Measurements from ENCODE around the gene PRSS58.

Gene PRSS58

GRCh38 chr7:142298627-142299026 is 40.8 kb upstream of the PRSS58 start:
- Histone ChIP-seq H3K9me3 (ENCODE audit: control insufficient read depth, insufficient read depth, low read length) (no peaks in the 10 kb centered on the region), H3K4me3 (ENCODE audit: low read length) (no peak overlapping the region), H3K79me2 (ENCODE audit: control insufficient read depth, low read length) (no peaks in the 10 kb centered on the region), H3K9me2 (replicated peaks; ENCODE audit: control insufficient read depth, low read length) (no peaks in the 10 kb centered on the region), H3K4me2 (ENCODE audit: low read length) (no peak overlapping the region), H3F3A (ENCODE audit: control insufficient read depth, insufficient read depth) (no peaks in the 10 kb centered on the region), H3K27ac (ENCODE audit: low read depth, low read length) (no peak overlapping the region), H3K36me3 (ENCODE audit: control insufficient read depth, low read length) (no peaks in the 10 kb centered on the region), H4K20me1 (ENCODE audit: control insufficient read depth, insufficient read depth, low read depth, low read length) (no peaks in the 10 kb centered on the region), H3K4me1 (ENCODE audit: control insufficient read depth, low read length) (peaks cover 6% of the 10 kb centered on the region; the same call in 1 of the 2 replicates), H3K27me3 (ENCODE audit: control insufficient read depth, low read length) (no peaks in the 10 kb centered on the region)
- TF ChIP-seq EZH2phosphoT487 (IDR thresholded peaks at IDR 0.05; ENCODE audit: borderline replicate concordance, low read length) (no peak), CTCF (IDR thresholded peaks at IDR 0.05; ENCODE audit: low read depth, low read length, poor library complexity, severe bottlenecking) (no peak)

- no peak overlapping the region for H3K4me2 ChIP-seq (ENCODE audit: low read length)
- no peaks in the 10 kb centered on the region for H3K9me3 ChIP-seq (ENCODE audit: control insufficient read depth, insufficient read depth, low read length)
- no peak overlapping the region for H3K27ac ChIP-seq (ENCODE audit: low read depth, low read length)
- H3K79me2 ChIP-seq (ENCODE audit: control insufficient read depth, low read length): no peaks in the 10 kb centered on the region
- H3K36me3 ChIP-seq (ENCODE audit: control insufficient read depth, low read length): no peaks in the 10 kb centered on the region
- TF ChIP-seq CTCF (IDR thresholded peaks at IDR 0.05; ENCODE audit: low read depth, low read length, poor library complexity, severe bottlenecking) (peak; percentile 55), EZH2phosphoT487 (IDR thresholded peaks at IDR 0.05; ENCODE audit: borderline replicate concordance, low read length) (no peak)
- H3K4me1 ChIP-seq (ENCODE audit: control insufficient read depth, low read length): peaks cover 6% of the 10 kb centered on the region; the same call in 1 of the 2 replicates
- H3K9me2 ChIP-seq (replicated peaks; ENCODE audit: control insufficient read depth, low read length): no peaks in the 10 kb centered on the region
- H3K4me3 ChIP-seq (ENCODE audit: low read length): no peak overlapping the region
- H3F3A ChIP-seq (ENCODE audit: control insufficient read depth, insufficient read depth): no peaks in the 10 kb centered on the region
- no peaks in the 10 kb centered on the region for H3K27me3 ChIP-seq (ENCODE audit: control insufficient read depth, low read length)
- no peaks in the 10 kb centered on the region for H4K20me1 ChIP-seq (ENCODE audit: control insufficient read depth, insufficient read depth, low read depth, low read length)
Observed at GRCh38 chr7:142298009-142298408, 40.2 kb upstream of the PRSS58 start.

GRCh38 chr7:142280263-142280662 is 22.4 kb upstream of the PRSS58 start:
- Histone ChIP-seq H3K79me2 (ENCODE audit: control insufficient read depth, low read length) (no peaks in the 10 kb centered on the region), H3K9me2 (replicated peaks; ENCODE audit: control insufficient read depth, low read length) (no peaks in the 10 kb centered on the region), H3K27me3 (ENCODE audit: control insufficient read depth, low read length) (peaks cover 12% of the 10 kb centered on the region), H3K4me1 (ENCODE audit: control insufficient read depth, low read length) (no peaks in the 10 kb centered on the region), H3K4me2 (ENCODE audit: low read length) (no peak overlapping the region), H4K20me1 (ENCODE audit: control insufficient read depth, insufficient read depth, low read depth, low read length) (no peaks in the 10 kb centered on the region), H3K36me3 (ENCODE audit: control insufficient read depth, low read length) (no peaks in the 10 kb centered on the region), H3K4me3 (ENCODE audit: low read length) (no peak overlapping the region), H3F3A (ENCODE audit: control insufficient read depth, insufficient read depth) (no peaks in the 10 kb centered on the region), H3K9me3 (ENCODE audit: control insufficient read depth, insufficient read depth, low read length) (no peaks in the 10 kb centered on the region), H3K27ac (ENCODE audit: low read depth, low read length) (no peak overlapping the region)
- TF ChIP-seq CTCF (IDR thresholded peaks at IDR 0.05; ENCODE audit: low read depth, low read length, poor library complexity, severe bottlenecking) (no peak), EZH2phosphoT487 (IDR thresholded peaks at IDR 0.05; ENCODE audit: borderline replicate concordance, low read length) (no peak)
